K562 (cell line): ENCODE data around the gene ZNF516. TPM values are rescaled to one million over a fixed set of nuclear protein-coding genes. Genes with fewer than 3 reads are reported as not detected.

Experiments used
- ATAC-seq: fragments of 200-7000 bp; cut with Tn5 transposase; 3 replicates; pipeline ENCODE4 v1.9.1; 2020; ENCODE audit warnings: moderate library complexity
- BruUV-seq: library from RNA; stranded (reverse); fragments of 400-500 nt; replicated peaks from 2 replicates; lab custom pipeline; 2021; lab: Mats Ljungman, UMichigan
- CTCF ChIA-PET: fragments of 300-600 bp; formaldehyde crosslinking; extraction: SDS; loops from one replicate; lab custom pipeline; 2021; ENCODE audit warnings: low intra/inter-chr PET ratio; lab: Yijun Ruan, JAX
- POLR2A ChIA-PET: fragments of 300-600, 350-650 bp; sonication (Branson Sonifier 250); formaldehyde crosslinking; extraction: SDS; loops from one replicate; lab custom pipeline; 2021; ENCODE audit warnings: antibody characterized with exemption, inconsistent platforms; lab: Yijun Ruan, JAX
- DNase-seq, 4 experiments: peaks; one replicate each; pipeline versions ENCODE4 v3.0.0 to v3.0.0-alpha.2; 2011 to 2018; ENCODE audit warnings: low spot score in 3 of 4, mixed read lengths in 3 of 4; ENCODE audit errors: extremely low read depth in 1 of 4
- FAIRE-seq: peaks from 2 replicates; lab custom pipeline; 2011; peaks lifted over from hg19 to GRCh38; lab: Jason Lieb, UNC
- H2AFZ ChIP-seq: 2 replicates; pipeline ENCODE4 v1.6.0; 2011; ENCODE audit warnings: low read depth, low read length, control low read depth, inconsistent platforms
- H3K27ac ChIP-seq: fragments of 200-600 bp; 3 replicates; pipeline ENCODE4 v1.8.0; 2011; ENCODE audit warnings: low read depth, mild to moderate bottlenecking, control low read depth, inconsistent platforms, low read length, moderate library complexity, mixed read lengths; ENCODE audit errors: extremely low read depth
- H3K27me3 ChIP-seq, 2 experiments: fragments of 300-600 bp in 1 of 2; 2 replicates in 1 of 2; 3 replicates in 1 of 2; pipeline versions ENCODE4 v1.6.0 to v1.8.0; 2011; ENCODE audit warnings: inconsistent platforms in 2 of 2, low read length in 2 of 2, mild to moderate bottlenecking in 1 of 2, mixed read lengths in 1 of 2, moderate library complexity in 1 of 2; ENCODE audit not compliant: control insufficient read depth in 2 of 2, insufficient read depth in 2 of 2
- H3K36me3 ChIP-seq: fragments of 300-600 bp; 3 replicates; pipeline ENCODE4 v1.8.0; 2011; ENCODE audit warnings: mild to moderate bottlenecking, low read length, inconsistent platforms; ENCODE audit not compliant: control insufficient read depth, insufficient read depth
- H3K4me1 ChIP-seq, 2 experiments: fragments of 200-600 bp in 1 of 2; replicated peaks in 1 of 2; 2 replicates in 1 of 2; 3 replicates in 1 of 2; pipeline versions ENCODE4 v1.5.1 to v1.8.0; 2011; ENCODE audit warnings: inconsistent platforms in 2 of 2, low read length in 2 of 2, mild to moderate bottlenecking in 1 of 2, mixed read lengths in 1 of 2, moderate library complexity in 1 of 2; ENCODE audit not compliant: control insufficient read depth in 2 of 2, insufficient read depth in 2 of 2
- H3K4me2 ChIP-seq: 2 replicates; pipeline ENCODE4 v1.6.1; 2011; ENCODE audit warnings: low read length, control low read depth, inconsistent platforms, mixed read lengths; ENCODE audit not compliant: insufficient read depth
- H3K4me3 ChIP-seq: fragments of 200-600 bp; sonication (generic), shearing (Covaris generic); 2 replicates; pipeline ENCODE4 v1.5.1; 2016; ENCODE audit warnings: control low read depth, inconsistent platforms
- H3K79me2 ChIP-seq: fragments of 200-600 bp; 3 replicates; pipeline ENCODE4 v1.8.0; 2011; ENCODE audit warnings: low read length, inconsistent platforms; ENCODE audit not compliant: control insufficient read depth, insufficient read depth
- H3K9ac ChIP-seq, 2 experiments: 2 replicates each; pipeline versions ENCODE4 v1.6.0 to v1.6.1; 2011; ENCODE audit warnings: low read depth in 2 of 2, low read length in 2 of 2, control low read depth in 1 of 2, inconsistent platforms in 1 of 2, mild to moderate bottlenecking in 1 of 2, mixed read lengths in 1 of 2; ENCODE audit not compliant: insufficient read depth in 1 of 2
- H3K9me1 ChIP-seq: one replicate; pipeline ENCODE4 v1.6.0; 2011; ENCODE audit warnings: inconsistent platforms, mild to moderate bottlenecking, low read length, moderate library complexity; ENCODE audit not compliant: control insufficient read depth, insufficient read depth
- H3K9me3 ChIP-seq: replicated peaks from 2 replicates; pipeline ENCODE4 v1.5.1; 2011; ENCODE audit warnings: low read depth, low read length, inconsistent platforms; ENCODE audit not compliant: control insufficient read depth, insufficient read depth
- H4K20me1 ChIP-seq: replicated peaks from 2 replicates; pipeline ENCODE4 v1.6.1; 2011; ENCODE audit warnings: low read length, inconsistent platforms, mixed read lengths; ENCODE audit not compliant: control insufficient read depth, insufficient read depth
- BHLHE40 ChIP-seq: IDR thresholded peaks from 2 replicates; pipeline ENCODE4 v1.6.1; 2011; ENCODE audit warnings: low read length, improper control_type of control experiment
- BRD4 ChIP-seq: fragments of 200-600 bp; sonication (generic); IDR thresholded peaks from 2 replicates; pipeline ENCODE4 v1.6.1; 2017; ENCODE audit warnings: inconsistent platforms
- CAMTA2 ChIP-seq: fragments of 250-450 bp; sonication (Bioruptor Pico); conservative IDR thresholded peaks from 2 replicates; pipeline ENCODE4 v1.5.1; 2022
- FOXP1 ChIP-seq: sonication (generic); formaldehyde crosslinking; IDR thresholded peaks from 2 replicates; pipeline ENCODE4 v1.8.0; 2022; ENCODE audit warnings: mild to moderate bottlenecking, missing genetic modification reagents
- MIER1 ChIP-seq: fragments of 450-650 bp; IDR thresholded peaks from 2 replicates; pipeline ENCODE4 v1.6.1; 2016; ENCODE audit warnings: antibody characterized with exemption, mild to moderate bottlenecking, low read depth
- NFIX ChIP-seq: fragments of 250-450 bp; sonication (Bioruptor Pico); IDR thresholded peaks from 2 replicates; pipeline ENCODE4 v1.4.0; 2020; ENCODE audit warnings: low read depth, mild to moderate bottlenecking, moderate library complexity
- PURB ChIP-seq: sonication (generic); formaldehyde crosslinking; IDR thresholded peaks from 2 replicates; pipeline ENCODE4 v1.9.0; 2021; ENCODE audit warnings: low read depth, mild to moderate bottlenecking, missing genetic modification reagents
- SIRT6 ChIP-seq: IDR thresholded peaks from one replicate; pipeline ENCODE4 v1.6.1; 2012; ENCODE audit warnings: low read depth, mild to moderate bottlenecking, control low read depth, inconsistent platforms, low read length, moderate library complexity
- ZBTB1 ChIP-seq: sonication (generic); formaldehyde crosslinking; IDR thresholded peaks from 2 replicates; pipeline ENCODE4 v1.8.1; 2023; ENCODE audit warnings: missing genetic modification reagents, low read depth, mild to moderate bottlenecking, borderline replicate concordance
- WGBS: fragments of 100-300 bp; shearing (Covaris generic); methylation state at CpG from one replicate; pipeline ENCODE4 v1.1.6; 2016; ENCODE audit warnings: low coverage, mixed read lengths; ENCODE audit not compliant: insufficient coverage; ENCODE audit errors: missing lambda C conversion rate; 5-methylcytosine and 5-hydroxymethylcytosine counted together
- in situ Hi-C: fragments of 300-500 bp; cut with MboI; formaldehyde crosslinking; loops from 4 replicates; pipeline ENCODE4 v1.15.0; 2018; ENCODE audit warnings: inconsistent platforms, mixed read lengths
- intact Hi-C: fragments of 100-400 bp; cut with micrococcal nuclease; formaldehyde crosslinking; loops from 2 replicates; pipeline ENCODE4 v1.14.2; 2022
- polyA plus RNA-seq, 8 experiments: library from polyadenylated mRNA; depleted of rRNA in 4 of 8; stranded (reverse) in 5 of 8; unstranded in 3 of 8; fragments of >200 nt; fragmentation: Nextera tagmentation in 2 of 8; fragmentation: Illumina TruSeq in 1 of 8; extraction: Ambion mirVana in 2 of 8; extraction: Trizol in 1 of 8; gene quantifications; 2 replicates each; pipeline versions ENCODE4 v1.2.1 to v1.2.3, GENCODE V29; 2011 to 2014; ENCODE audit warnings: inconsistent platforms in 1 of 8, missing spikeins in 1 of 8
- total RNA-seq, 7 experiments: library from RNA; depleted of rRNA in 6 of 7; stranded (reverse); fragments of >200 nt in 6 of 7; fragmentation: Illumina TruSeq in 2 of 7; extraction: Trizol in 2 of 7; gene quantifications; 2 replicates each; pipeline versions ENCODE4 v1.2.1 to v1.2.3, GENCODE V29; 2011 to 2021; ENCODE audit warnings: low replicate concordance in 1 of 7
- TF ChIP-seq, protein P1 (sequence below): fragments of 200-600 bp; sonication (generic); IDR thresholded peaks from one replicate; pipeline ENCODE4 v1.6.1; 2012; ENCODE audit warnings: mild to moderate bottlenecking, low read depth, low read length, inconsistent platforms
- TF ChIP-seq, protein P2 (sequence below): fragments of 250-450 bp; sonication (Bioruptor Pico); IDR thresholded peaks from 2 replicates; pipeline ENCODE4 v1.5.0; 2021

The ZNF516 gene
- total and polyA plus RNA-seq, 9 of the 15 experiments (the other 6 are each of a cell fraction or from before 2014, with no cell fraction given), result 0.04 to 0.20 (median 0.08) TPM; not detected in 3

DNA sequence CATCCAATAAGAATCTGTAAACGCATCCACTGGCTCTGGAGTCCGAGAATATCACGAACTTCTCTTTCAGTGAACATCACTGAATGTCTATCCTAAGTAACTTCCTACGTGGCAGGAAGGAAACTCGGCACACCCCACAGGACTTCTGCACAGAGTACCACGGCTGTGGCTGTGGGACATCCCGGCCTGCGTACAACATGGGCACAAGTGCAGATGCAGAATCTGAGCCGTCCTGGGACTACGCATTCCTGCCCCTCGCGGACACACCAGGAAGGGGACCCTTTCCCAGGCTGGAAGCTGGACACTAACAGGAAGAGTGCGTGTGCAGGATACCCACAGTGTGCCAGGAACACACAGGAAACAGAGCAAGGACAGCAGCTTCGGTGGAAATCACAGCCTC lies 60.6 kb downstream of the ZNF516 start:
- FAIRE-seq (no peak), ATAC-seq (no peak), DNase-seq (no peak)
- Histone ChIP-seq H3K36me3 (no peaks in the 10 kb centered on the region), H3K79me2 (no peaks in the 10 kb centered on the region), H2AFZ (no peak overlapping the region), H3K9me1 (no peaks in the 10 kb centered on the region), H3K9ac (no peak overlapping the region), H3K4me1 (no peaks in the 10 kb centered on the region), H3K4me2 (no peak overlapping the region), H3K27ac (no peak overlapping the region), H4K20me1 (no peaks in the 10 kb centered on the region; the same call in 1 of the 2 replicates), H3K4me3 (no peak overlapping the region), H3K27me3 (peaks cover 0 to 55% of the 10 kb centered on the region in 2 experiments; a peak in 3 of 5 replicates), H3K9me3 (no peaks in the 10 kb centered on the region)
- POLR2A ChIA-PET, result no interaction called here
- in situ Hi-C loops (no loop called here), intact Hi-C loops (no loop called here)
- CTCF ChIA-PET, result no interaction called here
- 0% methylated on average over 14 of the region's 14 CpGs for WGBS
- BruUV-seq, result no TSS peak
- no peak for TF ChIP-seq BRD4
- no peak for TF ChIP-seq FOXP1
- TF ChIP-seq MIER1, result no peak
- TF ChIP-seq, protein P1, sequence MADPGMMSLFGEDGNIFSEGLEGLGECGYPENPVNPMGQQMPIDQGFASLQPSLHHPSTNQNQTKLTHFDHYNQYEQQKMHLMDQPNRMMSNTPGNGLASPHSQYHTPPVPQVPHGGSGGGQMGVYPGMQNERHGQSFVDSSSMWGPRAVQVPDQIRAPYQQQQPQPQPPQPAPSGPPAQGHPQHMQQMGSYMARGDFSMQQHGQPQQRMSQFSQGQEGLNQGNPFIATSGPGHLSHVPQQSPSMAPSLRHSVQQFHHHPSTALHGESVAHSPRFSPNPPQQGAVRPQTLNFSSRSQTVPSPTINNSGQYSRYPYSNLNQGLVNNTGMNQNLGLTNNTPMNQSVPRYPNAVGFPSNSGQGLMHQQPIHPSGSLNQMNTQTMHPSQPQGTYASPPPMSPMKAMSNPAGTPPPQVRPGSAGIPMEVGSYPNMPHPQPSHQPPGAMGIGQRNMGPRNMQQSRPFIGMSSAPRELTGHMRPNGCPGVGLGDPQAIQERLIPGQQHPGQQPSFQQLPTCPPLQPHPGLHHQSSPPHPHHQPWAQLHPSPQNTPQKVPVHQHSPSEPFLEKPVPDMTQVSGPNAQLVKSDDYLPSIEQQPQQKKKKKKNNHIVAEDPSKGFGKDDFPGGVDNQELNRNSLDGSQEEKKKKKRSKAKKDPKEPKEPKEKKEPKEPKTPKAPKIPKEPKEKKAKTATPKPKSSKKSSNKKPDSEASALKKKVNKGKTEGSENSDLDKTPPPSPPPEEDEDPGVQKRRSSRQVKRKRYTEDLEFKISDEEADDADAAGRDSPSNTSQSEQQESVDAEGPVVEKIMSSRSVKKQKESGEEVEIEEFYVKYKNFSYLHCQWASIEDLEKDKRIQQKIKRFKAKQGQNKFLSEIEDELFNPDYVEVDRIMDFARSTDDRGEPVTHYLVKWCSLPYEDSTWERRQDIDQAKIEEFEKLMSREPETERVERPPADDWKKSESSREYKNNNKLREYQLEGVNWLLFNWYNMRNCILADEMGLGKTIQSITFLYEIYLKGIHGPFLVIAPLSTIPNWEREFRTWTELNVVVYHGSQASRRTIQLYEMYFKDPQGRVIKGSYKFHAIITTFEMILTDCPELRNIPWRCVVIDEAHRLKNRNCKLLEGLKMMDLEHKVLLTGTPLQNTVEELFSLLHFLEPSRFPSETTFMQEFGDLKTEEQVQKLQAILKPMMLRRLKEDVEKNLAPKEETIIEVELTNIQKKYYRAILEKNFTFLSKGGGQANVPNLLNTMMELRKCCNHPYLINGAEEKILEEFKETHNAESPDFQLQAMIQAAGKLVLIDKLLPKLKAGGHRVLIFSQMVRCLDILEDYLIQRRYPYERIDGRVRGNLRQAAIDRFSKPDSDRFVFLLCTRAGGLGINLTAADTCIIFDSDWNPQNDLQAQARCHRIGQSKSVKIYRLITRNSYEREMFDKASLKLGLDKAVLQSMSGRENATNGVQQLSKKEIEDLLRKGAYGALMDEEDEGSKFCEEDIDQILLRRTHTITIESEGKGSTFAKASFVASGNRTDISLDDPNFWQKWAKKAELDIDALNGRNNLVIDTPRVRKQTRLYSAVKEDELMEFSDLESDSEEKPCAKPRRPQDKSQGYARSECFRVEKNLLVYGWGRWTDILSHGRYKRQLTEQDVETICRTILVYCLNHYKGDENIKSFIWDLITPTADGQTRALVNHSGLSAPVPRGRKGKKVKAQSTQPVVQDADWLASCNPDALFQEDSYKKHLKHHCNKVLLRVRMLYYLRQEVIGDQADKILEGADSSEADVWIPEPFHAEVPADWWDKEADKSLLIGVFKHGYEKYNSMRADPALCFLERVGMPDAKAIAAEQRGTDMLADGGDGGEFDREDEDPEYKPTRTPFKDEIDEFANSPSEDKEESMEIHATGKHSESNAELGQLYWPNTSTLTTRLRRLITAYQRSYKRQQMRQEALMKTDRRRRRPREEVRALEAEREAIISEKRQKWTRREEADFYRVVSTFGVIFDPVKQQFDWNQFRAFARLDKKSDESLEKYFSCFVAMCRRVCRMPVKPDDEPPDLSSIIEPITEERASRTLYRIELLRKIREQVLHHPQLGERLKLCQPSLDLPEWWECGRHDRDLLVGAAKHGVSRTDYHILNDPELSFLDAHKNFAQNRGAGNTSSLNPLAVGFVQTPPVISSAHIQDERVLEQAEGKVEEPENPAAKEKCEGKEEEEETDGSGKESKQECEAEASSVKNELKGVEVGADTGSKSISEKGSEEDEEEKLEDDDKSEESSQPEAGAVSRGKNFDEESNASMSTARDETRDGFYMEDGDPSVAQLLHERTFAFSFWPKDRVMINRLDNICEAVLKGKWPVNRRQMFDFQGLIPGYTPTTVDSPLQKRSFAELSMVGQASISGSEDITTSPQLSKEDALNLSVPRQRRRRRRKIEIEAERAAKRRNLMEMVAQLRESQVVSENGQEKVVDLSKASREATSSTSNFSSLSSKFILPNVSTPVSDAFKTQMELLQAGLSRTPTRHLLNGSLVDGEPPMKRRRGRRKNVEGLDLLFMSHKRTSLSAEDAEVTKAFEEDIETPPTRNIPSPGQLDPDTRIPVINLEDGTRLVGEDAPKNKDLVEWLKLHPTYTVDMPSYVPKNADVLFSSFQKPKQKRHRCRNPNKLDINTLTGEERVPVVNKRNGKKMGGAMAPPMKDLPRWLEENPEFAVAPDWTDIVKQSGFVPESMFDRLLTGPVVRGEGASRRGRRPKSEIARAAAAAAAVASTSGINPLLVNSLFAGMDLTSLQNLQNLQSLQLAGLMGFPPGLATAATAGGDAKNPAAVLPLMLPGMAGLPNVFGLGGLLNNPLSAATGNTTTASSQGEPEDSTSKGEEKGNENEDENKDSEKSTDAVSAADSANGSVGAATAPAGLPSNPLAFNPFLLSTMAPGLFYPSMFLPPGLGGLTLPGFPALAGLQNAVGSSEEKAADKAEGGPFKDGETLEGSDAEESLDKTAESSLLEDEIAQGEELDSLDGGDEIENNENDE, result no peak
- no peak for TF ChIP-seq NFIX (CRISPR knock-in tag)
- no peak for TF ChIP-seq ZBTB1 (CRISPR knock-in tag)
- no peak for TF ChIP-seq PURB
- no peak for TF ChIP-seq CAMTA2 (CRISPR knock-in tag)
- no peak for TF ChIP-seq SIRT6
- TF ChIP-seq, protein P2, sequence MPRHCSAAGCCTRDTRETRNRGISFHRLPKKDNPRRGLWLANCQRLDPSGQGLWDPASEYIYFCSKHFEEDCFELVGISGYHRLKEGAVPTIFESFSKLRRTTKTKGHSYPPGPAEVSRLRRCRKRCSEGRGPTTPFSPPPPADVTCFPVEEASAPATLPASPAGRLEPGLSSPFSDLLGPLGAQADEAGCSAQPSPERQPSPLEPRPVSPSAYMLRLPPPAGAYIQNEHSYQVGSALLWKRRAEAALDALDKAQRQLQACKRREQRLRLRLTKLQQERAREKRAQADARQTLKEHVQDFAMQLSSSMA (CRISPR knock-in tag), result no peak
- TF ChIP-seq BHLHE40, result no peak
